Mesothelial cell of epicardium (in vitro differentiated cells): ENCODE data around the gene PHF2. TPM values are rescaled to one million over a fixed set of nuclear protein-coding genes. Genes with fewer than 3 reads are reported as not detected.

Experiments used
- DNase-seq, 2 experiments: peaks; one replicate each; pipeline ENCODE4 v3.0.0; 2021; ENCODE audit warnings: low spot score in 2 of 2; ENCODE audit not compliant: unreplicated experiment in 2 of 2
- H3K27ac Mint-ChIP-seq: 2 replicates; pipeline ENCODE4 v1.8.0; 2021; ENCODE audit warnings: mixed read lengths
- H3K27me3 Mint-ChIP-seq: 2 replicates; pipeline ENCODE4 v1.8.0; 2021; ENCODE audit warnings: low read depth, mixed read lengths
- H3K36me3 Mint-ChIP-seq: 2 replicates; pipeline ENCODE4 v1.8.0; 2021; ENCODE audit warnings: mixed read lengths
- H3K4me1 Mint-ChIP-seq: 2 replicates; pipeline ENCODE4 v1.8.0; 2021; ENCODE audit warnings: mixed read lengths
- H3K4me3 Mint-ChIP-seq: 2 replicates; pipeline ENCODE4 v1.8.0; 2021; ENCODE audit warnings: mild to moderate bottlenecking, moderate library complexity, mixed read lengths
- H3K9me3 Mint-ChIP-seq: 2 replicates; pipeline ENCODE4 v1.8.0; 2021; ENCODE audit warnings: mixed read lengths
- CTCF ChIP-seq: fragments of 200-600 bp; sonication (generic); IDR thresholded peaks from one replicate; pipeline ENCODE4 v1.5.0; 2021; ENCODE audit warnings: antibody characterized with exemption; ENCODE audit not compliant: unreplicated experiment
- total RNA-seq: library from RNA; stranded (reverse); gene quantifications from 3 replicates; pipeline ENCODE4 v1.2.1, GENCODE V29; 2021

PHF2 gene
- total RNA-seq, 1 donor from 2014 or later: 37.6 TPM

GRCh38 chr9:93582550-93582949, 6.2 kb downstream of the PHF2 start:
- peaks cover 36% of the 10 kb centered on the region for H3K4me1 Mint-ChIP-seq
- peaks cover 16% of the 10 kb centered on the region for H3K36me3 Mint-ChIP-seq
- no peak for TF ChIP-seq CTCF
- no peak for DNase-seq
- no peak overlapping the region for H3K4me3 Mint-ChIP-seq
- H3K27ac Mint-ChIP-seq: no peak overlapping the region
- no peaks in the 10 kb centered on the region for H3K27me3 Mint-ChIP-seq
- peaks cover 19% of the 10 kb centered on the region for H3K9me3 Mint-ChIP-seq

GRCh38 chr9:93585259-93585658, 8.9 kb downstream of the PHF2 start:
- DNase-seq: no peak
- Mint-ChIP-seq H3K4me1 (peaks cover 30% of the 10 kb centered on the region), H3K9me3 (peaks cover 19% of the 10 kb centered on the region), H3K4me3 (no peak overlapping the region), H3K27me3 (no peaks in the 10 kb centered on the region), H3K36me3 (peaks cover 16% of the 10 kb centered on the region), H3K27ac (no peak overlapping the region)
- TF ChIP-seq CTCF: no peak

GRCh38 chr9:93585695-93586094, 9.3 kb downstream of the PHF2 start:
- Mint-ChIP-seq H3K27me3 (no peaks in the 10 kb centered on the region), H3K36me3 (peaks cover 16% of the 10 kb centered on the region), H3K9me3 (peaks cover 19% of the 10 kb centered on the region), H3K27ac (no peak overlapping the region), H3K4me1 (peaks cover 30% of the 10 kb centered on the region), H3K4me3 (no peak overlapping the region)
- no peak for DNase-seq
- TF ChIP-seq CTCF: no peak

- H3K4me1 Mint-ChIP-seq: peaks cover 23% of the 10 kb centered on the region
- H3K27me3 Mint-ChIP-seq: no peaks in the 10 kb centered on the region
- H3K27ac Mint-ChIP-seq: no peak overlapping the region
- H3K4me3 Mint-ChIP-seq: no peak overlapping the region
- peaks cover 19% of the 10 kb centered on the region for H3K9me3 Mint-ChIP-seq
- TF ChIP-seq CTCF: no peak
- H3K36me3 Mint-ChIP-seq: peaks cover 16% of the 10 kb centered on the region
- DNase-seq: peak in 1 of 2 experiments; percentile 35
These were observed 10.1 kb downstream of the PHF2 start for GRCh38 chr9:93586290-93587057.

- H3K36me3 Mint-ChIP-seq: peaks cover 16% of the 10 kb centered on the region
- no peak overlapping the region for H3K4me3 Mint-ChIP-seq
- peaks cover 19% of the 10 kb centered on the region for H3K9me3 Mint-ChIP-seq
- DNase-seq: peak in 1 of 2 experiments; percentile 25
- no peak for TF ChIP-seq CTCF
- H3K27me3 Mint-ChIP-seq: no peaks in the 10 kb centered on the region
- peaks cover 22% of the 10 kb centered on the region for H3K4me1 Mint-ChIP-seq
- no peak overlapping the region for H3K27ac Mint-ChIP-seq
These were observed 10.9 kb downstream of the PHF2 start for GRCh38 chr9:93587284-93587650.
